ENCODE results near the gene PGLYRP4. TPM values are rescaled to one million over a fixed set of nuclear protein-coding genes. Genes with fewer than 3 reads are reported as not detected.
A peak's percentile ranks its signal among the peaks of the same experiment; 100 is the strongest.

The PGLYRP4 gene
- total RNA-seq, 2 donors from 2014 or later: not detected

GRCh38 chr1:153353226-153353947 lies 4.7 kb upstream of the PGLYRP4 start:
- no peak overlapping the region for H3K4me3 ChIP-seq (ENCODE audit: low read length)

GRCh38 chr1:153352523-153352922 lies 3.9 kb upstream of the PGLYRP4 start:
- 0% methylated on average over 2 to 4 of the region's 4 CpGs for WGBS, 2 experiments (ENCODE audit: insufficient coverage in 1 of 2, insufficient read length in 1 of 2)
- H3K9ac ChIP-seq (ENCODE audit: extremely low read depth, low read length, poor library complexity, severe bottlenecking): no peak overlapping the region
- Mint-ChIP-seq H3K27me3 (ENCODE audit: insufficient read depth) (peaks cover 17% of the 10 kb centered on the region), H3K36me3 (ENCODE audit: low read depth) (no peaks in the 10 kb centered on the region), H3K27ac (no peak overlapping the region), H3K9me3 (no peaks in the 10 kb centered on the region), H3K4me1 (peaks cover 14% of the 10 kb centered on the region), H3K4me3 (no peak overlapping the region)
- no peaks in the 10 kb centered on the region for H3K36me3 ChIP-seq (ENCODE audit: control insufficient read depth, insufficient read depth, low read length)
- peak; percentile 81 for DNase-seq
- no peaks in the 10 kb centered on the region for H3K9me3 ChIP-seq (ENCODE audit: control insufficient read depth, low read length)
- H3K4me1 ChIP-seq (ENCODE audit: control insufficient read depth, insufficient read depth, low read length): no peaks in the 10 kb centered on the region
- peak; percentile 98 for TF ChIP-seq CTCF (conservative IDR thresholded peaks at IDR 0.05)
- no peaks in the 10 kb centered on the region for H3K27me3 ChIP-seq (ENCODE audit: control insufficient read depth, insufficient read depth, low read length, poor library complexity, severe bottlenecking)
- no peak overlapping the region for H3K4me3 ChIP-seq (ENCODE audit: low read length)
- H3K27ac ChIP-seq (ENCODE audit: low read depth, low read length): no peak overlapping the region

More at GRCh38 chr1:153353226-153353947, 4.7 kb upstream of the PGLYRP4 start:
- H3K27ac ChIP-seq (ENCODE audit: low read depth, low read length): no peak overlapping the region
- H3K4me1 Mint-ChIP-seq: peaks cover 14% of the 10 kb centered on the region
- H3K36me3 ChIP-seq (ENCODE audit: control insufficient read depth, insufficient read depth, low read length): no peaks in the 10 kb centered on the region
- no peaks in the 10 kb centered on the region for H3K27me3 ChIP-seq (ENCODE audit: control insufficient read depth, insufficient read depth, low read length, poor library complexity, severe bottlenecking)
- H3K9me3 ChIP-seq (ENCODE audit: control insufficient read depth, low read length): no peaks in the 10 kb centered on the region
- H3K9me3 Mint-ChIP-seq: no peaks in the 10 kb centered on the region
- WGBS, 2 experiments (ENCODE audit: insufficient coverage in 1 of 2, insufficient read length in 1 of 2): 85 to 97% methylated on average over 6 to 7 of the region's 7 CpGs
- TF ChIP-seq CTCF (conservative IDR thresholded peaks at IDR 0.05): peak; percentile 77
- DNase-seq: peak; percentile 85
- H3K4me3 Mint-ChIP-seq: no peak overlapping the region
- H3K4me1 ChIP-seq (ENCODE audit: control insufficient read depth, insufficient read depth, low read length): no peaks in the 10 kb centered on the region
- H3K36me3 Mint-ChIP-seq (ENCODE audit: low read depth): no peaks in the 10 kb centered on the region
- H3K27ac Mint-ChIP-seq: no peak overlapping the region
- H3K27me3 Mint-ChIP-seq (ENCODE audit: insufficient read depth): peaks cover 14% of the 10 kb centered on the region
- no peak overlapping the region for H3K9ac ChIP-seq (ENCODE audit: extremely low read depth, low read length, poor library complexity, severe bottlenecking)

- Mint-ChIP-seq H3K4me1 (peaks cover 14% of the 10 kb centered on the region), H3K9me3 (no peaks in the 10 kb centered on the region), H3K27ac (no peak overlapping the region), H3K36me3 (ENCODE audit: low read depth) (no peaks in the 10 kb centered on the region), H3K27me3 (ENCODE audit: insufficient read depth) (peaks cover 20% of the 10 kb centered on the region), H3K4me3 (no peak overlapping the region)
- Histone ChIP-seq H3K4me1 (ENCODE audit: control insufficient read depth, insufficient read depth, low read length) (no peaks in the 10 kb centered on the region), H3K36me3 (ENCODE audit: control insufficient read depth, insufficient read depth, low read length) (no peaks in the 10 kb centered on the region), H3K9ac (ENCODE audit: extremely low read depth, low read length, poor library complexity, severe bottlenecking) (no peak overlapping the region), H3K9me3 (ENCODE audit: control insufficient read depth, low read length) (no peaks in the 10 kb centered on the region), H3K27me3 (ENCODE audit: control insufficient read depth, insufficient read depth, low read length, poor library complexity, severe bottlenecking) (no peaks in the 10 kb centered on the region), H3K27ac (ENCODE audit: low read depth, low read length) (no peak overlapping the region), H3K4me3 (ENCODE audit: low read length) (no peak overlapping the region)
- WGBS, 2 experiments (ENCODE audit: insufficient coverage in 1 of 2, insufficient read length in 1 of 2): 41% methylated on average over 1 of the region's 1 CpG; no CpG with 5 or more reads in 1 of the 2 experiments
- no peak for TF ChIP-seq CTCF (conservative IDR thresholded peaks at IDR 0.05)
- peak; percentile 21 for DNase-seq
Measured at GRCh38 chr1:153350321-153350957, 1.8 kb upstream of the PGLYRP4 start.

Measured in endodermal cell (in vitro differentiated cells).